GM03348 (cell line): Measurements from ENCODE around the gene MORC4.
"Not testable (repeated sequence)": the region's sequence is repeated elsewhere in the genome, so short reads cannot be mapped to it uniquely, and the experiment has no call there.

ENCODE experiments used
- DNase-seq: peaks from one replicate; pipeline ENCODE4 v3.0.0; 2012; ENCODE audit warnings: low spot score

Gene MORC4

DNA sequence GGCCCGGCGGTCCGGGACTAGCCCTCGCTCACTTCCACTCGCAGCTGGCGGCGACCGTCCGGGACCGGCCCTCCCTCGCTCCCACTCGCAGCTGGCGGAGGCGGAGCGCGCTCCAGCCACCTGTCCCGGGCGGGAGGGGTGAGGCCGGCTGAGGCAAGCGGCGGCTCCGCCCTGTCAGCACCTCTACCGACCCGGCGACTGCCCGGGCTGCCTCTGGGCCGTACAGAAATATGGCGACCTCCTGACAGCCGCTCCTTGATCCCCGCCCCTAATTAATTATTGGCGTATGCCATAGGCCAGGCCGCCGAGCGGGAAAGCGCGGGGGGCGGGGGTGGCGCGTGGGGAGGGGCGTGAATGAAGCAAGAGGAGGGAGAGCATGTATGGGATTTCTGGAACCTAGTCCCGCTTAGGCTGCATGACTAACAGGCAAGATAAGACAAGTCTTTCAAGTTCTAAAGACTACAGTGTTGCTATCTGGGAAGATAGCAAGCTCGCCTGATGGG is at the start of gene MORC4:
TSS of gene MORC4 (minus strand) at position 200 of the 503 bp plus-strand sequence. CDS start 243 bp downstream, outside the sequence.
- peak; percentile 80 for DNase-seq

DNA sequence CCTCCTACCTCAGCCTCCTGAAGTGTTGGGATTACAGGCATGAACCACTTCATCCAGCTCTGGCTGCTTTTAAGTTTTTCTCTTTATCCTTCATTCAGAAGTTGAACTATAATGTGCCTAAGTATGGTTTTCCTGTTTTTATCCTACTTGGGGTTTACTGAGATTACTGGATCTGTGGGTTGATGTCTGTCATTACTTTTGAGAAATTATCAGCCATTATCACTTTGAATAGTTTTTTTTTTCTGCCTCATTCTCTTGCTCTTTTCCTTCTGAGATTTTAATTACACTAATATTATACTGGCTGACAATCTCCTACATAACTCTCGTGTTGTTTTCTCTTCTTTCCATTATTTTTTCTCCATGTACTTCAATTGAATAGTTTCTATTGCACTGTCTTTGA is 47.6 kb upstream of the MORC4 start:
- no peak for DNase-seq

DNA sequence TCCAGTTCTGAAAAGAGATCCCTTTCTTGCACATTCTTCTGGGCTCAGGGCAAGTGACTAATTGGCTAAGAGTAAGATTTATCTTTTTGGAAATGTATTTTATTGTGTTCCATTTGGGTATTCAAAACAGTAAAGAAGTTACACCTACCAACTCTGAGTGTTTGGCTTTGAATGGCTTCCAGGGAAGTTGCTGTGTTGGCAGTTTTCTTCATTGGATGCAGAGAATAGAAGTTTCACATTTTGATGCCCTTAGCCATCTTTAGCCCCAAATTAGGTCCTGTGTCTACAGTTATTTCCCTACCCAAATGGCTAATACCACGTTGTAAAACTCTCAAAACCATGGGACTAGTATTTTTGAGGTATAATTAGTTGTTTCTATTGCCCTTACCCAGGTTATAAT is 29.7 kb upstream of the MORC4 start:
- no peak for DNase-seq

DNA sequence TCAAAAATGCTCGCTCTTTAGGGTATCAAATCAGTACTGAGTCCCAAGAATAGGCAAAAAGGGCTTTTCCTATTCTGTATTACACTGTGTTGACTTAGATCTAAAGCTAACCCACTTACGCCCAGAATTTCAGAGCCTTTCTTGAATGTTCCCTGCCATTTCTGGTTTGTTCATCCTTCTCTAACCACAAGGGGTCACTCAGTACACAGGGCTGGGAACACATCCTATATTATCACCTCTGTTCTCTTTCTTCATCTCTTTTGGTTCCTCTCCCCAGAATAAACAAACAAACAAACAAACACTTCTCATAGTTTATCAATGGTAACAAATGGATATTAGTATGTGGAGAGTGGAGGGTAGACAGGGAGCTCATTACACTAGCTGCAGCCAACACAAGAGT is 25.5 kb upstream of the MORC4 start:
- peak; percentile 22 for DNase-seq

DNA sequence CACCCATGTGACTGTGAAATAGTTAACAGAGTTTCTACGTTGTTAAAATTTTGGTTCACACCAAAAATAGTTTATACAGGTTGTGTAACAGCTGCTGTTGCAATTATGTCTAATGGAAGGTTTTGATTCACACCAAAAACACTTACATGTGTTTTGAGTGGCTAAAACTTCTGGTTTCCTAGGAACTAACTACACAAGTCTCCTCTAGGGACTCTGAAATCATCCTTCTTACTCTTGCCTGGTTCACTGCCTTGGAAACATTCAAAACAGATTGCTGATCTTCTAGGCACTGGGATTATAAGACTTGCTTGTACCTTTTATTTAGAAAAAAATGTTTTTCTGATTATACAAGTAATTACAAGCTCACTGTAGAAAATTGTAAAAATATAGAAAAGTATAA is 14.9 kb upstream of the MORC4 start:
- peak; percentile 7 for DNase-seq

DNA sequence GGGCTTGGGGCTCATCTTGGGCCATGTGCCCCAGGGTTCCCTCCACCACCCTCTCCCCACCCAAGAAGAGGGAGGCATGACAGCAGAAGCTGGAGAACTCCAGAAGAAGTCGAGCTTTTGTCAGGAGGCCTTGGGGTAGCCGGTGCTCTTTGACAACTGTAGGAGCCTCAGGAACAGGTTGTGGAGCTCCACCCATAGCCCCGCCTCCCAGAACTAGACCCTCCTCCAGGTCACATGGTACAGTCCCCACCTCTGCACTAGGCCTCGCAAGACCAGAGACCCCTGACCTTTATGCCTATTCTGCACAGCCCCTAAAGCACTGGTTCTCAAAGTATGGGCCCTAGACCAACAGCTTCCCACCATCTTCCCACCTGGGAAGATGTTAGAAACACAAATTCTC is 8.0 kb upstream of the MORC4 start:
- no peak for DNase-seq

DNA sequence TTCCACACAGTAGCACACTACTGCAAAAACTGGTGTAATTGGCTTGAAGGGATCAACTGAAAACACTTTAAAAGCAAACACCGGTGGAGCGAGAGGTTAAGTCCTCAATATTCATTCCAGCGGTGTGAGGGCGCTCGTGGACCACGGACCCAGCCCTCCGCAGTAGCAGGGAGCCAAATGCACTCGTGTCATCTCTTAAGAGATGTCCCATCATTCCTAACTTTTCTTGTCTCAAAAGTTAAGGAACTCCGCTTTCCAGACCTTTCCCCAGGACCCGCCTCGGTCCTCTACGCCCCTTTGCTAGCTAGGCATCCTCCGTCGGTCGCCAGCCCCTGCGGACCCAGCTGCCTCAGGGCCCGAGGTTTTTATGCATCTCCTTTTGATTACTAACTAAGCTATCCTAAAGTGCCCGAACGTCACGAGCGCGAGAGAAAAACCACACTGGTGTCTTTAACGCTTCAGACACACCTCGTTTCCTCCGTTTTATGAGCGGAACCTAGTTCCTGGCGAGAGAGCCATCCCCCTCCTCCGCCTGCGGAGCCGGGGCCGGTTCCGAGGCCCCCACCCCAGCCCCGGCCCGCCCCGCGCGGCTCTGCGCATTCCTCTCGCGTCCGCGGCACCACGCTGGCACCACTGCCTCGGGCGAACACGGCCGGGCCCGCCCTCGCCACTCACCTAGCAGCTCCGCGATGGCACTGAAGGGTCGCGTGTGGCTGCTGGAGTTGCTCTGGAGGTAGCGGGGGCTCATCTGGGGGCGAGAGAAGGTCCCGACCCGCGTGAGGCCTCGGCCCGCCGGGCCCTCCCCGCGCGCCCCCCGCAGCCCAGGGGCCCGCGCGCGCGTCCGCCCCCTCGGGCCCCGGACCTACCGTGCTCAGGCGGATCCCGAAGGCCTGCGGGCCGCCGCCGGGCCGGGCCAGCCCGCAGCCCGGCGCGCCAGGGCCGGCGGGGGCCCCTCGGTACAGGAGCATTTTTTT is 723 bp downstream of the MORC4 start:
- DNase-seq: peak; percentile 59

DNA sequence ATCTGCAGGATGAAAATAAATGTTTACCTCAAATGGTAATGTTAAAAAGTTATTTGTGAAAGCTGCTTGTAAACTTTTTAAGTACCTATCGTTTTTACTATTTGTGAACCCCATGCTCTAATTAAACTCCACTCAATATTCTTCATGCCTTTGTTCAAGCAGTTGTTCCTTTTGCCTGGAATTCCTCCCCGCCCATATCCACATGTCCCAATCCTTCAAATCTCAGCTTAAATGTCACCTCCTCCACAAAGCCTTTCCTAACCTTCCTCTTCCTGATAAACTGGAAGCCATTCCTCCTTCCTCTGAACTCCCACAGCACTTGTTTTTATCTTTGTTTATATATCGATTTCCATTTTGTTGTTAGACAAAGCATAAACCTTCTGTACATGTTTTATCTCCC is 2.4 kb downstream of the MORC4 start:
- no peak for DNase-seq

DNA sequence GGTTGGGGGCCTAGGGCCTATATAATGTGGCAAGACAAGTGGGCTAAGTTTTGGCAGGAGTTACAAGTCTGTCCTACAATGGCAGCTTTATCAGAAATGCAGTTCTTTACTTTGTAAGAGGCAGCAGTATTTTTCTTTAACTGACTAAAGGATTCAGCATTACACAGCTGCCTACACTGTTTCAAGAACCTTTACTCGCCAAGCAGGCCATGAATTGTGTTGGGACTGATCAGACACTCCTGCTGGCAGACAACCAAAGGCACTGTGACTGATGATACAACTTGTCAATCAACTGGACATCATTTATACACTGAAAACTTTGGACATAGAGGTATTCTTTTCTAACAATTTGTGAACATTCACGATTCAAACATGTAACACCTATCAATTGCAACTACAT is 4.3 kb downstream of the MORC4 start:
- no peak for DNase-seq

DNA sequence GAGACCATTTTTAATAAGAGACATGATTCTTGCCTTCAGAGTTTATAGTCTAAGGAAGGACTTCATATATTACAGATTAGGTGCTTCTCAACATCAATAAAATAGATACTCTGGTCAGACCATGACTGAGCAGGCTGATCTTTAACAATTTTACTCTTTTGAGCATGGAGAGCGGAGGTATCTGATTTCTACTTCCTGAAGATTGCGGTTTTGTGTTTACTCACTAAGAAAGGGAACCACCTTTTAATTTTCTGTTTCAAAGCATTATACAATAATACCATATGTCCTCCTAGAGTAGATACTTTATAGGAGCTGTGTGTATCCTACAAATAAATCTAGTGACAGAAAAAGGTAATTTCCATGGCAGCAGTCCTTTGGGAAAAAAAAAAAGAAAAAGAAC is 12.5 kb downstream of the MORC4 start:
- DNase-seq: no peak

DNA sequence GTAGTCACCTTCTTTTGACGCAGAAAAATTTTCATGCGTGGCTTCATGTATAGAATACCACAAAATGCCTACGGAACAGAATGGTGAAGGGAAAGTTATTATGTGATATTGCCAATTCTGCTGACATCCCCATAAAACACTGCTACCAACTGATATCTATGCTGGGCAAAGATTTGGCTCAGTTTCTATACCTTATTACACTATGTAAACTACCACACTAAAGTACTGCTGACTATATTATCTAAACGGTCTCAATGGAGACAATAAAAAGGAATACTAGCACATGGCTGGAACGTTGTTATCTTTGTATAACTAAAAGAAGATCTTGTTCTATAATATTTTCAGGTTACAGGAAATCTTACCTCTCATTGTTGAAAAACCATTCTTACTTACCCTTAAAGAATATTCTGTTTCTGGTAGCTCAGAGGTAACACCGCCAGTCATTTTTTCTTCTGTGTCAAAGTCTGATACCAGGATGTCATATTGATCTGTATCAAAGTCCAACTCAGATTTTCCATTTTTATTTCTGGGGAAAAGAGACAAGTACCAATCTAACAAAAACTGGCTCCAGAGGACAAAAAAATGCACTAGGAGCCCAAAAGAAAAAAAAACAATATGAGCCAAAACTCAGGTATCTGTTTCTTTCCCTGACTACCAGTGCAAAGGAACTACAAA is 18.9 kb downstream of the MORC4 start:
- no peak for DNase-seq

DNA sequence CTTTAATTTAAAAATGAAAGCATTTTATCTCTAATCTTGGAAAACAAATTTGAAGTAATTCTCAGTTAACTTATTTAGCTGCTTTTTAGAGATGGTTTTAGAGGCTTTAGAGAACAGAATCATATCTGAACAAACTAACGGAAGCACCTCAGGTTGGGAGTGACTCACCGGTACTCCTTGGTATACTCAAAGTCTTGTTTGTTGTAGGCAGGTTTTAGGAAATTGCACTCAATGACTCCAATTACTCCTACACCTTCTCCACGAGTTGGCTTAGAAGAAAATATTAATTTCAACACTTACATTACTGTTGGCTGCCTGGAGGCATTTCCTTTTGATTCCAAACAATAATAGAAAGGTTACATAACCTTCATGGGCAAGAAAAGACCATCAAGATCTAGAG is 23.6 kb downstream of the MORC4 start:
- DNase-seq: no peak

DNA sequence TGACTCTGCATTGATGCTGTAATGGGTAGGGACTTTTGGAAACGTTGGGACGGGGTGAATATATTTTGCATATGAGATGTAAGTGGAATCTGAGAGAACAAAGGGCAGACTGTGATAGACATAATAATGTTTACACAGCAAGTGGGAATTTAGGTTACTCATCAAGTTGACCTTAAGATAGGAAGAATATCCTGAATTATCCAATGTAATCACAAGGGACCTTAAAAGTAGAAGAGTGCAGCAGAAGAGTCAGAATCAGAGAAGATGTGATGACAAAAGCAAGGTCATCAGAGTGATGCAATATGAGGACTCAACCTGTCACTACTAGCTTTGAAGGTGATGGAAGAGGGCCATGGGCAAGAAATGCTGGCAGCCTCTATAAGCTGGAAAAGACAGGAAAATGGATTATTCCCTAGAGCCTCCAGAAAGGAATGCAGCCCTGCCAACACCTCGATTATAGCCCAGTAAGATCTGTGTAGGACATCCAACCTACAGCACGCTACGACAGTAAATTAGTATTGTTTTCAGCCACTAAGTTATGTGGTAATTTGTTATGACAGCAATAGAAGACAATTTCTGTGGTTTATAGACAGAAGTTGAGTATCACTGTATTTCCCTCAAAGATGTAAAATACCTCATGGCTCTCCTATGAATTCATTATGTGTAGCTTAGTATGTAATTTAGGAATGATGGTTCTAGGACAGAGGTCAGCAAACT is 26.4 kb downstream of the MORC4 start:
- no peak for DNase-seq

DNA sequence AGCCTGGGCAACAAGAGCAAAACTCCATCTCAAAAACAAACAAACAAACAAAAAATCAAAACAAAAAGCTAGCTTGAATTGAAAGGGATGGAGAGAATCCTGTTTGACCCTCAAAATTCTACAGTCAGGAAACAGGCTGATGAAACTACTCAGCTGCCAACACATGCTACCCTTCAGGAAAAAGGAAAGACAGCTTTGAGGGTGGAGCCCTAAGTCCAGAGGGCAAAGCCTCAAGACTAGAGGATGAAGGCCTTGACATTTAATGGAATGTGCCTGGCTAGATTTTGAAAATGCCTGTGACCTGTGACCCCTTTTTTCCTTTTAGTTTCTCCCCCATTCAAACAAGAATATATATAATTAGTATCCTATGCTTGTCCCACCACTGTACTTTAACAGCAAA is 27.1 kb downstream of the MORC4 start:
- no peak for DNase-seq

DNA sequence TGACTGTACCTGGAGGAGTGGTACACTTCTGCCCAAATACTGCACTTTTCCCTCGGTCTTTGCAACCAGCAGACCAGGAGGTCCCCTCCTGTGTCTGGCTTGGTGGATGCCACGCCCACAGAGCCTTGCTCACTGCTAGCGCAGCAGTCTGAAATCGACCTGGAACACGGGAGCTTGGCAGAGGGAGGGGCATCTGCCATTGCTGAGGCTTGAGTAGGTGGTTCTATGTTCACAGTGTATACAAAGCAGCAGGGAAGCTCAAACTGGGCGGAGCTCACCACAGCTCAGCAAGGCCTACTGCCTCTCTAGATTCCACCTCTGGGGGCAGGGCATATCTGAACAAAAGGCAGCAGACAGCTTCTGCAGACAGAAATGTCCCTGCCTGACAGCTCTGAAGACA is 33.5 kb downstream of the MORC4 start:
- DNase-seq: not testable (repeated sequence)

DNA sequence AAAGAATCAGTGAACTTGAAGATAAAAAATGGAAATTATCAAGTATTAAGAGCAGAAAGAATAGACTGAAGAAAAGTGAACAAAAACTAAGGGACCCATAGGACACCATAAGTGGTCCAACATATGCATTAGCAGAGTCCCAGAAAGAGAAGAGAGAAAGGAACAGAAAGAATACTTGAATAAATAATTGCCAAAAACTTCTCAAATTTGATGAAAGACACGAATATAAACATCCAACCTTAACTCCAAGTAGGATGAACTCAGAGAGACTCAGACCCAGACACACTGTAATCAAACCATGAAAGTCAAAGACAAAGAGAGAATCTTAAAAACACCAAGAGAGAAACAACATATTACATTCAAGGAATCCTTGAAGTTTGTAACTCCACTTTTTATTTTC is 35.7 kb downstream of the MORC4 start:
- no peak for DNase-seq

DNA sequence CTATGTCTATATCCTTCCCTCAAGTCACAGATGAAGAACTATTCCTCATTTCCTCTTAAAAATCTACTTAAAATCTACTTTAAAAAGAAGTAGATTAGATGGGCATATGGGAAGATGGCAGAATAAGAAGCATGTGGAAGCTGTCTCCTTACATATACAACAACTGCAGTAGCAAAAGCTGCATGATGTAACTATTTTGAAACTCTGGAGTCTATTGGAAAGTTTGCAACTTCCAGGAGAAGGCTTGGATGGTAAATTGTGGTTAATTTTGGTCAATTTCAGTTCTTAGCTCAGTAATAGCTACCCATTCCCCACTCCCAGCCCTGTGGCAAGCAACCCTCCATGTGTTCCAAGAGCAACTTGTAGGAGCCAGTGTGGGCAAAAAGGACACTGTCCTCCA is 36.9 kb downstream of the MORC4 start:
- DNase-seq: peak; percentile 6

DNA sequence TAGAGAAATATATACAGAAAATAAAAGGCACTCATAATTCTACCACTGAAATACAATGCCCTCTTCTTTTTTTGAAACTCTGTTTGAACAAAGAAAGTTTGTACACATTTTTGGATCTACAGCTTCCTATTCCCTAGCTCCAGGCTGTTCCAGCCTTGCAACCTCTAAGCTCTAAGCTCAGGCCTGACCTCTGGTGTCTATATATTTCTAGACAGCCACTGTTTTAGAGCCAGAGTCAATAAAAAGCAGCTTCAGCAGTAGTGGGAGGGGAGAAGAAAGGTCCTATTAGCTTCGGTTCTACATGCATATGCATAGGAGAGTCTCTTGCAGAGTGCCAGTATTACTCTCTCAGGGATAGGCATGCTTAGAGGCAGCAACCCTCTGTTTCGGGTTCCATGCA is 40.1 kb downstream of the MORC4 start:
- DNase-seq: peak; percentile 3

DNA sequence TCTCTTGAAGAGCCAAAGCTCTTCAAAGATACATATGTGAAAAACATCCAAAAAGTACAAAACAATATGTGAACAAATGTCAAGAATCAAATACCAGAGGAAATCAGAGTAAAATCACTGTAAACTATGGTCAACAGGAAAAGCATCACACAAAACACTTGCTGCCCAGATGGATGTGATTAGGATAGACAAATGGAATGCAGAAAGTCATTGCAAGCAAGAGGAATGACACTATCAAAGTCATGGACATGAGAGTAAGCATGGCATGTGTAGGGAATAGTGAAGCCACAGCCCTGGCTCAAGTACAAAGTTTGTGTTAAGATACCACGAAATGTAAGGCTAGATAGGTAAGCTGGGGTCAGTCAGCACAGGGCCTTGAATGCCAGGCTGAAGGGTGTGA is 42.2 kb downstream of the MORC4 start:
- DNase-seq: peak; percentile 20

DNA sequence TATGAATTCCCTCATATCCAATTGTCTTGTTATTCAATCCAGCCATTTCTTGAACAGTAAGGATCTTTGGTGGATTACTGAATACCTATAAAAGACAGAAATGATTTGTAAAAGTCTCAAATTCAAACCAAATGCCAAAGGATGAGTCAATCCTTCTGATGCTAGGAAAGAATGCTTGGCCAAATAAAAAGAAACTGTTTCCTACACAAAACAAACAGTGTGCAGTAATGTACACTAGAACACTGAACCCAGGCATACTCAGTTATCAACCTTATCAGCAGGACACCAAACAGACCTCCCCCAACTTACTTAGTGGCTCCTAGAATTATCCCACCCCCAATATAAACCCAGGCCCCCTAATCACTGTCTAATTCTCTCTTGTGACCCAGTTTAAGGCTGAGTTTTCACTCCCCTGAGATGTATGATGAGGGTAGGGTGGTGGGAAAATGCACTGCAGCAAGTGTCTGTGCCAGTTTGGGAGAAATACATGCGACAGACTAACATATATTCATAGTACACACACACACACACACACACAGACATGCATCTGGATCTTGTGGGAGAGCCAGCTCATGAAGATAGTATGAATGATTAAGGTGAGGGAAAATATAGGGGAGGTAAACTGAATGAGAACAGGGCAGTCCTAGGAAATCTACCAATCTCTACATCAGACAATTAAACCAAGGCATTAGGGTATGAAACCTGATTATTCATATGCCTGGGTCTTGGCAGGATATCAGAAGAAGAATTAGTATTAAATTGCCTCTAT is 44.8 kb downstream of the MORC4 start:
- peak; percentile 20 for DNase-seq

DNA sequence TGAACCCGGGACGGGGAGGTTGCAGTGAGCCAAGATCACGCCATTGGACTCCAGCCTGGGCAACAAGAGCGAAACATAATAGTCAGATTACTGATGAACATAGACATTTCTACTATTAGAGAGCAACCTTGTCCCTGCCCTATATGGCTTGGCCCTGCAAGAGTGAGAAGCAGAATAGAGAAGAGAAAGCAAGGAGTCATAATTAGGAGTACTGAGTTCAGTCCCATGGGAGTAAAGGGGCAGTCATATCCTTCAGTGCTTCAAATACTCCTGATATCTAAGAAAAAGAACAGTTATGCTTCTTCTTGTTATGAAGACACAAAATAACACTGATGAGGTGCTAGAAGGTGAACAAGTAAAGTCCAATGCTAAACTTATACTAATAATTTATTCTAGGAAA is 46.0 kb downstream of the MORC4 start:
- DNase-seq: no peak

DNA sequence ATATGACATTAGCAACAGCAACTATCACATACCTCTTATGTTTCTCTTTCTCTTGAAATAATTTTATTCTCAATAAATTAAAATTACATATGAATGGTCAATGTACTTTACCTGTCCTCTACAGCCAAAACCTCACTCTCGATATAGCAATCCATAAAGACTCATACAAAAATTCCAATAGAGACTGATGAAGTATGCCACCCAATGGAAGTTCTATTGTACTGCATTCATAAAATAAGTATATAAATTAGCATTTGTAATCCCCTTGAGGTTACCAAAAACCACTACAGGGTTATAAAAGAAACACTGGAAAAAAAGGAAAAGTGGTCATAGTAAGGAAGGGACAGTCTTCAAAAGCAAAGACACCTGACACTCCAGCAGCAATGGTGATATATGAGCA is 47.0 kb downstream of the MORC4 start:
- peak; percentile 11 for DNase-seq
